ENCODE measurements around the gene SCAND1.

The SCAND1 gene

DNA sequence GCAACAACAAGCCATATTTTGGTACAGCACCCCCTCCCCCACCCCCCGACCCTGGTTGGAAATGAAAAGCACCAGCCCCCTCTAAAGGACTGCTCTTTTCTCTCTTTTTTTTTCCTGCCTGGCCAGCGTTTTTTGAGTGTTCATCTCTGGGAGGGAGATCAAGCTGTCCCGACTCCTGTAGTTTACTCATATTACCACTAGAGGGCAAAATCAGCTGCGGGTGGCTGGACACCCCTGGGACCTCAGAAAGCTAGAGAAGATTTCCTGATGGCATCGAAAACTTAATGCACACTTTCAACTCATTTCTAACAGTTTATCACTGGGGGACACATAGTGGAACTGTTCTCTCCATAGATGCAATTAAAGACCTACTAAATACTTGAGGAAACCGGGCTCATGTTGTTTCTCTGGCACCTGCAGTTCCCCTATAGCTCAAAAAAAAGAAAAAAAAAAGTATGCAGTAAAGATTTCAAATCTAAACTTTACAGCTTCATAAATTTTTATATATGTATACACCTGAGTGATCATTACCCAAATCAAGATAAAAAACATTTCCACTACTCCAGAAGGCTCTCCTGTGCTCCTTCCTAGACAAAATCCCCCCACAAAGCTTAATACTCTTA is 38.5 kb upstream of the SCAND1 start:
- TF ChIP-seq SIN3A (IDR thresholded peaks at IDR 0.05; ENCODE audit: borderline replicate concordance, insufficient read depth, low read length) (no peak), TAF1 (IDR thresholded peaks at IDR 0.05; ENCODE audit: borderline replicate concordance, insufficient read depth, low read length) (no peak), FOXP2 (optimal IDR thresholded peaks at IDR 0.05; ENCODE audit: borderline replicate concordance, extremely low read depth, extremely low read length, insufficient read depth) (no peak), POLR2AphosphoS5 (IDR thresholded peaks at IDR 0.05; ENCODE audit: low read depth, low read length) (no peak)
- TF ChIP-seq, protein P1, sequence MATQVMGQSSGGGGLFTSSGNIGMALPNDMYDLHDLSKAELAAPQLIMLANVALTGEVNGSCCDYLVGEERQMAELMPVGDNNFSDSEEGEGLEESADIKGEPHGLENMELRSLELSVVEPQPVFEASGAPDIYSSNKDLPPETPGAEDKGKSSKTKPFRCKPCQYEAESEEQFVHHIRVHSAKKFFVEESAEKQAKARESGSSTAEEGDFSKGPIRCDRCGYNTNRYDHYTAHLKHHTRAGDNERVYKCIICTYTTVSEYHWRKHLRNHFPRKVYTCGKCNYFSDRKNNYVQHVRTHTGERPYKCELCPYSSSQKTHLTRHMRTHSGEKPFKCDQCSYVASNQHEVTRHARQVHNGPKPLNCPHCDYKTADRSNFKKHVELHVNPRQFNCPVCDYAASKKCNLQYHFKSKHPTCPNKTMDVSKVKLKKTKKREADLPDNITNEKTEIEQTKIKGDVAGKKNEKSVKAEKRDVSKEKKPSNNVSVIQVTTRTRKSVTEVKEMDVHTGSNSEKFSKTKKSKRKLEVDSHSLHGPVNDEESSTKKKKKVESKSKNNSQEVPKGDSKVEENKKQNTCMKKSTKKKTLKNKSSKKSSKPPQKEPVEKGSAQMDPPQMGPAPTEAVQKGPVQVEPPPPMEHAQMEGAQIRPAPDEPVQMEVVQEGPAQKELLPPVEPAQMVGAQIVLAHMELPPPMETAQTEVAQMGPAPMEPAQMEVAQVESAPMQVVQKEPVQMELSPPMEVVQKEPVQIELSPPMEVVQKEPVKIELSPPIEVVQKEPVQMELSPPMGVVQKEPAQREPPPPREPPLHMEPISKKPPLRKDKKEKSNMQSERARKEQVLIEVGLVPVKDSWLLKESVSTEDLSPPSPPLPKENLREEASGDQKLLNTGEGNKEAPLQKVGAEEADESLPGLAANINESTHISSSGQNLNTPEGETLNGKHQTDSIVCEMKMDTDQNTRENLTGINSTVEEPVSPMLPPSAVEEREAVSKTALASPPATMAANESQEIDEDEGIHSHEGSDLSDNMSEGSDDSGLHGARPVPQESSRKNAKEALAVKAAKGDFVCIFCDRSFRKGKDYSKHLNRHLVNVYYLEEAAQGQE (IDR thresholded peaks at IDR 0.05; ENCODE audit: insufficient read depth in 1 of 2, low read depth in 2 of 2, low read length in 2 of 2), result no peak

- TF ChIP-seq, protein P1 (IDR thresholded peaks at IDR 0.05; ENCODE audit: insufficient read depth in 1 of 2, low read depth in 2 of 2, low read length in 2 of 2), result no peak
- no peak for TF ChIP-seq SIN3A (IDR thresholded peaks at IDR 0.05; ENCODE audit: borderline replicate concordance, insufficient read depth, low read length)
- TF ChIP-seq POLR2AphosphoS5 (IDR thresholded peaks at IDR 0.05; ENCODE audit: low read depth, low read length), result no peak
- no peak for TF ChIP-seq FOXP2 (optimal IDR thresholded peaks at IDR 0.05; ENCODE audit: borderline replicate concordance, extremely low read depth, extremely low read length, insufficient read depth)
- no peak for TF ChIP-seq TAF1 (IDR thresholded peaks at IDR 0.05; ENCODE audit: borderline replicate concordance, insufficient read depth, low read length)
Measured at GRCh38 chr20:35991142-35991771, 37.0 kb upstream of the SCAND1 start.

- TF ChIP-seq, protein P1 (IDR thresholded peaks at IDR 0.05; ENCODE audit: insufficient read depth in 1 of 2, low read depth in 2 of 2, low read length in 2 of 2), result no peak
- TF ChIP-seq SIN3A (IDR thresholded peaks at IDR 0.05; ENCODE audit: borderline replicate concordance, insufficient read depth, low read length) (no peak), FOXP2 (optimal IDR thresholded peaks at IDR 0.05; ENCODE audit: borderline replicate concordance, extremely low read depth, extremely low read length, insufficient read depth) (no peak), TAF1 (IDR thresholded peaks at IDR 0.05; ENCODE audit: borderline replicate concordance, insufficient read depth, low read length) (no peak), POLR2AphosphoS5 (IDR thresholded peaks at IDR 0.05; ENCODE audit: low read depth, low read length) (no peak)
Measured at GRCh38 chr20:35988910-35989463, 34.7 kb upstream of the SCAND1 start.

GRCh38 chr20:35985806-35986205 is 31.5 kb upstream of the SCAND1 start:
- TF ChIP-seq POLR2AphosphoS5 (IDR thresholded peaks at IDR 0.05; ENCODE audit: low read depth, low read length) (no peak), TAF1 (IDR thresholded peaks at IDR 0.05; ENCODE audit: borderline replicate concordance, insufficient read depth, low read length) (no peak), SIN3A (IDR thresholded peaks at IDR 0.05; ENCODE audit: borderline replicate concordance, insufficient read depth, low read length) (no peak), FOXP2 (optimal IDR thresholded peaks at IDR 0.05; ENCODE audit: borderline replicate concordance, extremely low read depth, extremely low read length, insufficient read depth) (no peak)
- TF ChIP-seq, protein P1 (IDR thresholded peaks at IDR 0.05; ENCODE audit: insufficient read depth in 1 of 2, low read depth in 2 of 2, low read length in 2 of 2), result no peak
